Osteoblast (primary cell): ENCODE data around the gene MEAK7. TPM values are rescaled to one million over a fixed set of nuclear protein-coding genes. Genes with fewer than 3 reads are reported as not detected.

Experiments used
- DNase-seq: peaks from one replicate; pipeline ENCODE4 v3.0.0; 2011; ENCODE audit warnings: low spot score, mixed read lengths; ENCODE audit not compliant: insufficient read length; ENCODE audit errors: missing footprints
- H2AFZ ChIP-seq: 2 replicates; pipeline ENCODE4 v1.6.0; 2011; ENCODE audit warnings: mild to moderate bottlenecking, low read length
- H3K27ac ChIP-seq: 2 replicates; pipeline ENCODE4 v1.5.1; 2011; ENCODE audit warnings: mild to moderate bottlenecking, low read depth, low read length, moderate library complexity
- H3K27me3 ChIP-seq: 2 replicates; pipeline ENCODE4 v1.6.0; 2012; ENCODE audit warnings: mild to moderate bottlenecking, control low read depth, inconsistent platforms, low read length, moderate library complexity; ENCODE audit not compliant: insufficient read depth
- H3K36me3 ChIP-seq: 2 replicates; pipeline ENCODE4 v1.5.1; 2011; ENCODE audit warnings: mild to moderate bottlenecking, low read length, control low read depth, moderate library complexity; ENCODE audit not compliant: insufficient read depth
- H3K4me1 ChIP-seq: 2 replicates; pipeline ENCODE4 v1.5.1; 2011; ENCODE audit warnings: mild to moderate bottlenecking, low read length, control low read depth, moderate library complexity; ENCODE audit not compliant: insufficient read depth
- H3K4me2 ChIP-seq: 2 replicates; pipeline ENCODE4 v1.6.0; 2011; ENCODE audit warnings: mild to moderate bottlenecking, low read length; ENCODE audit not compliant: insufficient read depth
- H3K4me3 ChIP-seq: fragments of 200-600 bp; sonication (generic); 3 replicates; pipeline ENCODE4 v1.5.1; 2012; ENCODE audit warnings: mild to moderate bottlenecking, low read length, inconsistent platforms; ENCODE audit not compliant: insufficient read depth
- H3K79me2 ChIP-seq: 2 replicates; pipeline ENCODE4 v1.6.0; 2012; ENCODE audit warnings: mild to moderate bottlenecking, low read length, control low read depth, inconsistent platforms; ENCODE audit not compliant: insufficient read depth
- H3K9me3 ChIP-seq: 2 replicates; pipeline ENCODE4 v1.5.1; 2011; ENCODE audit warnings: low read depth, low read length, control low read depth
- H4K20me1 ChIP-seq: 2 replicates; pipeline ENCODE4 v1.6.0; 2012; ENCODE audit warnings: mild to moderate bottlenecking, low read length, control low read depth; ENCODE audit not compliant: insufficient read depth
- CTCF ChIP-seq: IDR thresholded peaks from 2 replicates; pipeline ENCODE4 v1.5.1; 2011; ENCODE audit warnings: mild to moderate bottlenecking, low read depth, low read length, moderate library complexity; ENCODE audit errors: extremely low read depth
- total RNA-seq: library from RNA; depleted of rRNA; stranded (reverse); fragments of >200 nt; gene quantifications from 2 replicates; pipeline ENCODE4 v1.2.3, GENCODE V29; 2012

The MEAK7 gene
- total RNA-seq, 1 donor = 24.2 TPM

- Histone ChIP-seq H3K79me2 (no peaks in the 10 kb centered on the region), H2AFZ (no peak overlapping the region), H4K20me1 (no peaks in the 10 kb centered on the region), H3K9me3 (no peaks in the 10 kb centered on the region), H3K27me3 (no peaks in the 10 kb centered on the region), H3K27ac (no peak overlapping the region), H3K4me3 (no peak overlapping the region), H3K4me1 (no peaks in the 10 kb centered on the region), H3K36me3 (peaks cover 9% of the 10 kb centered on the region), H3K4me2 (no peak overlapping the region)
- peak; percentile 35 for DNase-seq
- no peak for TF ChIP-seq CTCF
Measured at GRCh38 chr16:84458606-84459532, 45.6 kb downstream of the MEAK7 start.

GRCh38 chr16:84455031-84455430 is 49.4 kb downstream of the MEAK7 start:
- DNase-seq = no peak
- H2AFZ ChIP-seq = no peak overlapping the region
- H3K4me2 ChIP-seq = no peak overlapping the region
- H3K4me1 ChIP-seq = no peaks in the 10 kb centered on the region
- no peak overlapping the region for H3K27ac ChIP-seq
- peaks cover under 1% of the 10 kb centered on the region for H3K36me3 ChIP-seq
- no peaks in the 10 kb centered on the region for H4K20me1 ChIP-seq
- no peaks in the 10 kb centered on the region for H3K9me3 ChIP-seq
- H3K27me3 ChIP-seq = no peaks in the 10 kb centered on the region
- no peak overlapping the region for H3K4me3 ChIP-seq
- TF ChIP-seq CTCF = no peak
- no peaks in the 10 kb centered on the region for H3K79me2 ChIP-seq

Other genes starting within 250 kb of the MEAK7 start
- gene WFDC1, start 209.8 kb downstream of the MEAK7 start, total RNA-seq = not detected in 2 replicates
- gene ATP2C2, start 136.1 kb downstream of the MEAK7 start, total RNA-seq = not detected in 2 replicates
- gene COTL1, start 113.4 kb upstream of the MEAK7 start, total RNA-seq = 145 and 170 TPM in 2 replicates
- 67.5 and 69.1 TPM in 2 replicates for gene KLHL36, start 143.9 kb upstream of the MEAK7 start, total RNA-seq
- gene USP10, start 195.3 kb upstream of the MEAK7 start, total RNA-seq = 41.8 and 43.1 TPM in 2 replicates